IPS DF 6.9 (cell line): ENCODE results near the gene PTTG2.

ENCODE experiments used
- DNase-seq: peaks from one replicate; pipeline ENCODE4 v3.0.0-alpha.2; 2013; ENCODE audit warnings: low read depth, low spot score
- H3K27ac ChIP-seq: one replicate; pipeline ENCODE4 v1.5.1; 2013; ENCODE audit warnings: low read length, control low read depth
- H3K27me3 ChIP-seq: 2 replicates; pipeline ENCODE4 v1.6.1; 2013; ENCODE audit warnings: mild to moderate bottlenecking, low read length; ENCODE audit not compliant: control insufficient read depth, insufficient read depth
- H3K36me3 ChIP-seq: 2 replicates; pipeline ENCODE4 v1.6.1; 2013; ENCODE audit warnings: low read length; ENCODE audit not compliant: control insufficient read depth, insufficient read depth
- H3K4me1 ChIP-seq: 2 replicates; pipeline ENCODE4 v1.6.1; 2013; ENCODE audit warnings: low read length; ENCODE audit not compliant: control insufficient read depth, insufficient read depth
- H3K4me3 ChIP-seq: 2 replicates; pipeline ENCODE4 v1.5.1; 2013; ENCODE audit warnings: mild to moderate bottlenecking, low read length
- H3K9me3 ChIP-seq: 2 replicates; pipeline ENCODE4 v1.6.1; 2013; ENCODE audit warnings: low read length, inconsistent platforms; ENCODE audit not compliant: control insufficient read depth, insufficient read depth
- WGBS: extraction: QIAGEN DNeasy Blood & Tissue Kit; methylation state at CpG from one replicate; pipeline ENCODE4 v1.1.7; 2013; ENCODE audit warnings: mixed read lengths, missing lambda C conversion rate; ENCODE audit not compliant: insufficient read length, insufficient coverage; 5-methylcytosine and 5-hydroxymethylcytosine counted together

PTTG2 gene

GRCh38 chr4:37935026-37935425 lies 25.2 kb upstream of the PTTG2 start:
- H3K27ac ChIP-seq = no peak overlapping the region
- no peaks in the 10 kb centered on the region for H3K4me1 ChIP-seq
- no peaks in the 10 kb centered on the region for H3K36me3 ChIP-seq
- no peak for DNase-seq
- H3K9me3 ChIP-seq = no peaks in the 10 kb centered on the region
- H3K4me3 ChIP-seq = no peak overlapping the region
- no peaks in the 10 kb centered on the region for H3K27me3 ChIP-seq
- WGBS = no CpG with 5 or more reads among the region's 4 CpGs

- H3K4me3 ChIP-seq = no peak overlapping the region
- no peak overlapping the region for H3K27ac ChIP-seq
- no CpG with 5 or more reads among the region's 7 CpGs for WGBS
- H3K9me3 ChIP-seq = no peaks in the 10 kb centered on the region
- no peaks in the 10 kb centered on the region for H3K27me3 ChIP-seq
- H3K36me3 ChIP-seq = no peaks in the 10 kb centered on the region
- no peaks in the 10 kb centered on the region for H3K4me1 ChIP-seq
- DNase-seq = no peak
These were observed 23.2 kb upstream of the PTTG2 start for GRCh38 chr4:37936889-37937498.

DNA sequence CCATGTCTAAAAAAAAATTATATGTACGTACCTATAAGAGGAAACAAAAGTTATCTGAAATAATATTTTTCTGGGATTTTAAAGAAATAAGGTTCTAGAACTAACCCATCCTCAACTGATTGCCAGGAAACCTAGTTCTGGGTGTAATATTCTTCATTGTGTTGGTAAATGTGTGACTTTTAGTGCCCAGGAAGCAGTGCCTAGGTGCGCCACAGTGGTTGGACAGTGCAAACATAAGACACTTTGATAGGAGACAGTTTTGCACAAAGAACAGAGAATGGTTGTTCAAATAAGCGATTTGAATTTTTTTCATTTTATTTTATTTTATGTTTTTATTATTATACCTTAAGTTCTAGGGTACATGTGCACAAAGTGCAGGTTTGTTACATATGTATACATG lies 22.0 kb upstream of the PTTG2 start:
- H3K4me3 ChIP-seq = no peak overlapping the region
- DNase-seq = no peak
- no CpG with 5 or more reads among the region's 3 CpGs for WGBS
- no peaks in the 10 kb centered on the region for H3K36me3 ChIP-seq
- no peaks in the 10 kb centered on the region for H3K4me1 ChIP-seq
- H3K9me3 ChIP-seq = no peaks in the 10 kb centered on the region
- no peak overlapping the region for H3K27ac ChIP-seq
- H3K27me3 ChIP-seq = no peaks in the 10 kb centered on the region

DNA sequence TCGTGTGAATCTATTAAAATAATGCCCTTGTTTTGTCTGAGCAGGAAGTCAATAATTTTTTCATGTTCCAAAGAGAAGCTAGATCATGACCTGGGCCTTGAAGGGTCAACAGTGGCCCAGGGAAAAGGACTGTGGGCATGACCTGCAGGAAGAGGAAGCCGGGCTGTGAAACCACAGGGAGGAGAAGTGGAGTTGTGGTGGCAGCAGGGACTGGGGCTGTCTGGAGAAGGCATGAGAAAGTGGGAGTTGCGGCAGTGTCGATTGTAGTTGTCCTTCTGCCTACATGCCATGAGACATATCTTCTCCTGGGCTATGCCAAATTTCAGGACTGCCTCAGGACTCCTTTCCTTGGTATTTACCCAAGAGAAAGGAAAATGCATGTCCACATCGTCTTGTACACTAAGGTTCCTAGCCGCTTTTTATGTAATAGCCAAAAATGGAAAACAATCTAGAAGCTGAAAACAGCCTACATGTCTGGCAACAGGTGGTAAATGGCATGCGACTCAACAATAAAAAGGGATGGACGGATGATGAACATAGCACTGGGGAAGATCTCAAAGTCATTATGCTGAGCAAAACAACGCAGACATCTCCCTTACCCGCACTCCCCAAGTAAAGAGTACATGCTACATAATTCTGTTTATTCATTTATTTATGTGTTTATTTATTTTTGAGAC lies 13.6 kb upstream of the PTTG2 start:
- Histone ChIP-seq H3K9me3 (no peaks in the 10 kb centered on the region), H3K4me3 (no peak overlapping the region), H3K36me3 (no peaks in the 10 kb centered on the region), H3K27me3 (no peaks in the 10 kb centered on the region), H3K4me1 (no peaks in the 10 kb centered on the region), H3K27ac (no peak overlapping the region)
- WGBS = no CpG with 5 or more reads among the region's 10 CpGs
- DNase-seq = no peak

- WGBS = no CpG with 5 or more reads among the region's 4 CpGs
- Histone ChIP-seq H3K9me3 (no peaks in the 10 kb centered on the region), H3K36me3 (no peaks in the 10 kb centered on the region), H3K4me3 (no peak overlapping the region), H3K27ac (no peak overlapping the region), H3K4me1 (no peaks in the 10 kb centered on the region), H3K27me3 (no peaks in the 10 kb centered on the region)
- DNase-seq = no peak
These were observed 11.7 kb upstream of the PTTG2 start for GRCh38 chr4:37948542-37948941.

DNA sequence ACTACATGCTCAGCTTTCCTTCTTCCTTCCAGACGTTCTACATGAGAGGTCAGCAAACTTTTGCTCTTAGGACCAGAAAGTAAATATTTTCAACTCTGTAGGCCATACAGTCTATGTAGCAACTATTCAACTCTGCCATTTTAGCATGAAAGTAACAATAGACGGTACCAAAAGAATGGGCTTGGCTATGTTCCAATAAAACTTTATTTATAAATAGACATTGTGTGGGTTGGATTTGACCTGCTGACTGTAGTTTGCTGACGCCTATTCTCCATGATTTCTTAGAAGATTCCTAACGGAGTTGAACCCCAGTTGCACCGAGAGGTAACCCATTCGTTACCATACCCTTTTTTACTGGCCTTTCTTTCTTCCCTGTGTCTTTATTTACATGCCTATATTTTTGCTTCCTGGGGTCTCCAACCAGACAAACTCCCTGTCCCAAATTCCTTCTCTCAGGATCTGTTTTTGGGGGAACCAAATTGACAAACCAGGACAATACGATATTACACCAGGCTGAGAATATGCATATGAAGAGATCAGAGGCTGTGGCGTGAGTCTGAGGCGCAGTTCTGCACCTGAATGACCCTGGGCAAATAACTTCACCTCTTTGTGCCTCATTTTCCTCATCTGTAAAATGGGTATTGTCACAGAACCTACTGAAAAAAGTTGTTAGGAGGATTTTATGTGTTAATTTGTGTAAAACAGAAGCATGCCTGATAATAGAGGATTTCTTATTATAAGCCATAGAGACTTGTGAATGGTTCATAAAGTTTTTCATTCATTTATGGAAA lies 10.4 kb upstream of the PTTG2 start:
- Histone ChIP-seq H3K27me3 (no peaks in the 10 kb centered on the region), H3K4me3 (no peak overlapping the region), H3K9me3 (no peaks in the 10 kb centered on the region), H3K4me1 (no peaks in the 10 kb centered on the region), H3K27ac (no peak overlapping the region), H3K36me3 (no peaks in the 10 kb centered on the region)
- WGBS = no CpG with 5 or more reads among the region's 9 CpGs
- no peak for DNase-seq

GRCh38 chr4:37951461-37952352 lies 8.5 kb upstream of the PTTG2 start:
- Histone ChIP-seq H3K36me3 (no peaks in the 10 kb centered on the region), H3K27ac (no peak overlapping the region), H3K27me3 (no peaks in the 10 kb centered on the region), H3K4me3 (no peak overlapping the region), H3K4me1 (no peaks in the 10 kb centered on the region), H3K9me3 (no peaks in the 10 kb centered on the region)
- no peak for DNase-seq
- no CpG with 5 or more reads among the region's 10 CpGs for WGBS

GRCh38 chr4:37953156-37953555 lies 7.0 kb upstream of the PTTG2 start:
- Histone ChIP-seq H3K4me1 (no peaks in the 10 kb centered on the region), H3K4me3 (no peak overlapping the region), H3K9me3 (no peaks in the 10 kb centered on the region), H3K27ac (no peak overlapping the region), H3K27me3 (no peaks in the 10 kb centered on the region), H3K36me3 (no peaks in the 10 kb centered on the region)
- no CpG with 5 or more reads among the region's 1 CpG for WGBS
- DNase-seq = no peak

DNA sequence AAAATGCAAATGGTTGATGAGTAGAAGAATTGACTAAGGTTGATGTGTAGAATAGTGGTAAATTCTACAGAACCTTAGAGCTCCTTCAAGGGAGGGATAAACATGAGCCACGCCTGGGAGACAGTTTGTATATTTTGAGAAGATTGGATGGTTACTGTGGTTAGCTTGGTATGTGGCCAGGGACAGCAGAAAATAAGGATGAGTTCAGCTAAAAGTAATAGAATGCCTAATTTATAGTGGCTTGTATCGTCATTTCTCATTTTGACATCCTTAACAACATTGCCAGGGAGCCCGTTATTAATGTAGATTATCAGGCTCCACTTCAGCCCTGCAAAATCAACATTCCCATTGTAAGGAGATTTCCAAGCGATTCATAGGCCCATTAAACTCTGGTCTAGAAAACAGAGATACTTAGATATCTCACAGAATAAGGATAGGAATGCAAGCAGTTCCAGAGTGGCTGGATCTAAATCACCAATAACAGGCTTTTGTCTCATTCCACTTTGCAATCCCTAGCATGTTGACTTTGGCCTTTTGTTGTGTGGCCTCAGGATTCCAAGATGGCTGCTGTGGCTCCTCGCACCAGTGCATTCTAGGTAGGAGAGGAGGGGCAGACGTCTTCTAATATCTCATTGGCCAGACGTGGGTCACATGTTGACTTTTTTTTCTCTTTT lies 6.4 kb upstream of the PTTG2 start:
- no CpG with 5 or more reads among the region's 7 CpGs for WGBS
- Histone ChIP-seq H3K4me1 (no peaks in the 10 kb centered on the region), H3K9me3 (no peaks in the 10 kb centered on the region), H3K27me3 (no peaks in the 10 kb centered on the region), H3K4me3 (no peak overlapping the region), H3K27ac (no peak overlapping the region), H3K36me3 (no peaks in the 10 kb centered on the region)
- no peak for DNase-seq

DNA sequence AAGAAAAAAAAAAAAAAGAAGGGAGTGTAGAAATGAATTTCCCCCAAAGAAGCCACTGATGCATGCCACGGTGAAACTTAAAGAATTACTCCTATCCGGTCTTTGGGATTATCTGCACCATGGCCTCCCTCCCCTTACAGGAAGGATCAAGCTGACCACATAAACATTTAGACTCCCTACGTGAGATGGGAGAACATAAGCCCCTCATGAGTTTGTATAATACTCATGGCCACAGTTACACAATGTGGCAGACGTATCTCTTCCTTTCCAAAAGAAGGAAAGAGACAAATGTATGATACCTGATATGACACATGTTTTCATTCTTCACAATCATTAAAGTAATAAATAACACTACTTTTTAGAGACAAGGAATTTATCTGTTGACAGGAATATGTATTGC lies 3.3 kb upstream of the PTTG2 start:
- H3K36me3 ChIP-seq = no peaks in the 10 kb centered on the region
- no peak overlapping the region for H3K4me3 ChIP-seq
- H3K27ac ChIP-seq = no peak overlapping the region
- H3K4me1 ChIP-seq = no peaks in the 10 kb centered on the region
- no peak for DNase-seq
- no peaks in the 10 kb centered on the region for H3K27me3 ChIP-seq
- H3K9me3 ChIP-seq = no peaks in the 10 kb centered on the region
- WGBS = no CpG with 5 or more reads among the region's 4 CpGs
